Large intestine (tissue), 3 donors: ENCODE measurements around the gene SH2D3A. TPM values are rescaled to one million over a fixed set of nuclear protein-coding genes. Genes with fewer than 3 reads are reported as not detected.
"Not testable (repeated sequence)": the region's sequence is repeated elsewhere in the genome, so short reads cannot be mapped to it uniquely, and the experiment has no call there.

Experiments used
- DNase-seq, 2 donors: peaks; one replicate each; pipeline versions ENCODE4 v3.0.0 to v3.0.0-alpha.2; 2013
- H3K27ac ChIP-seq: one replicate; pipeline ENCODE4 v1.5.1; 2013; ENCODE audit warnings: low read length
- H3K27me3 ChIP-seq: 2 replicates; pipeline ENCODE4 v1.6.1; 2013; ENCODE audit warnings: low read length; ENCODE audit not compliant: control insufficient read depth, insufficient read depth
- H3K36me3 ChIP-seq: 2 replicates; pipeline ENCODE4 v1.6.1; 2013; ENCODE audit warnings: low read length; ENCODE audit not compliant: control insufficient read depth, insufficient read depth
- H3K4me1 ChIP-seq: one replicate; pipeline ENCODE4 v1.6.1; 2013; ENCODE audit warnings: low read length; ENCODE audit not compliant: control insufficient read depth, insufficient read depth
- H3K4me3 ChIP-seq: one replicate; pipeline ENCODE4 v1.5.1; 2013; ENCODE audit warnings: low read length
- H3K9me3 ChIP-seq: one replicate; pipeline ENCODE4 v1.6.1; 2013; ENCODE audit warnings: mild to moderate bottlenecking, low read depth, low read length, moderate library complexity; ENCODE audit not compliant: control insufficient read depth
- WGBS: methylation state at CpG from one replicate; pipeline ENCODE4 v1.1.5; 2013; ENCODE audit warnings: low lambda C conversion rate; ENCODE audit not compliant: insufficient coverage; 5-methylcytosine and 5-hydroxymethylcytosine counted together
- polyA plus RNA-seq: library from polyadenylated mRNA; unstranded; fragments of 120-200 nt; gene quantifications from one replicate; pipeline ENCODE4 v1.2.1, GENCODE V29; 2013

The SH2D3A gene
- polyA plus RNA-seq, 1 donor = 26.3 TPM

DNA sequence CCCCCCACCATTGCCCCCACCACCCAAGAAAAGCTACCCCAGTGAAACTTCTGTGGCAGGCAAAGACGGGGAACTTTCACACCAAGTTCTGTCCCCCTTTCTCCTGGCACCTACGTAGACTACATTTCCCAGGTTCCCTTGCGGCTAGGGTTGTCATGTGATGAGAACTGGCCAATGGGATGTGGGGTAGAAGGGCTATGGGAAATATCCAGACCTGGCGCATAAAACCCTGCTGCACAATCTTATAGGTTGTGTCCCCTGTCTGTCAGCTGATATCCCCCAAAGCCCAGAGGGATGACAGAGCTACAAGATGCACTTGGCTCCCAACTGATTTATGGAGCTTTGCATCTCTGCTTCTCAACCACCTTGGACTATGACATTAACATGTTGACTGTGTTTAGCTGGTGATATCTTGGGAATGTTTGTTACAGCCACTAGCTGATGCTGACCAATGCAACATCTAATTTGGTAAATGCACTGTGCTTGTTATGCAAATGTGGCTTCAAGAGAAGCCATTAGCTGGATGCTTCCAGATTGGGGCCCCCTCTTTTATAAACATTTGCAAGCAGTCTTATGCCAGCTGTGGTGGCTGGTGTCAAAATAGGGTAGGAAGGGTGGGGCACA is 6.1 kb downstream of the SH2D3A start:
- Histone ChIP-seq H3K27me3 (no peaks in the 10 kb centered on the region), H3K9me3 (no peaks in the 10 kb centered on the region), H3K36me3 (peaks cover 31% of the 10 kb centered on the region), H3K27ac (no peak overlapping the region), H3K4me3 (no peak overlapping the region), H3K4me1 (peaks cover 11% of the 10 kb centered on the region)
- DNase-seq = no peak
- WGBS = no CpG with 5 or more reads among the region's 4 CpGs

DNA sequence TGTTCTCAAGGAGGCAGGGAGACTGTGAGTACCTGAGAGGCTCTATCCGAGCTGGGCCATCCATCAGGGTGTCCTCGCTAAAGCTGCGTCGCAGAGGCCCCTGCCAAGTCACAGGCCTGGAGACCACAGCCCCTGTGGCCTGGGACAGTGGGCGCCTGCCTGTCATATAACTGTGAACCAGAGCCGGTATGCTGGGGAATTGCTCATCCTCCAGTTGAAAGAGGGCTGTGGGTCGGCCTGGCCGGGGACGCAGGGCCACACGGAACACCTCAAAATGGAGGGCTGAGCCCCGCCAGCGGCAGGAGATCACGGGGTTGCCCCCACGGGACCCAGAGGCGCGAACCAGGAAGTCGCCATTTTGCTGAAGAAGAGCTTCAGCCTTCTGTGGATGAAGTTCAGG is 6.6 kb downstream of the SH2D3A start:
- Histone ChIP-seq H3K27me3 (no peaks in the 10 kb centered on the region), H3K9me3 (no peaks in the 10 kb centered on the region), H3K4me3 (no peak overlapping the region), H3K36me3 (peaks cover 33% of the 10 kb centered on the region), H3K27ac (no peak overlapping the region), H3K4me1 (peaks cover 7% of the 10 kb centered on the region)
- WGBS = no CpG with 5 or more reads among the region's 17 CpGs
- DNase-seq = no peak

DNA sequence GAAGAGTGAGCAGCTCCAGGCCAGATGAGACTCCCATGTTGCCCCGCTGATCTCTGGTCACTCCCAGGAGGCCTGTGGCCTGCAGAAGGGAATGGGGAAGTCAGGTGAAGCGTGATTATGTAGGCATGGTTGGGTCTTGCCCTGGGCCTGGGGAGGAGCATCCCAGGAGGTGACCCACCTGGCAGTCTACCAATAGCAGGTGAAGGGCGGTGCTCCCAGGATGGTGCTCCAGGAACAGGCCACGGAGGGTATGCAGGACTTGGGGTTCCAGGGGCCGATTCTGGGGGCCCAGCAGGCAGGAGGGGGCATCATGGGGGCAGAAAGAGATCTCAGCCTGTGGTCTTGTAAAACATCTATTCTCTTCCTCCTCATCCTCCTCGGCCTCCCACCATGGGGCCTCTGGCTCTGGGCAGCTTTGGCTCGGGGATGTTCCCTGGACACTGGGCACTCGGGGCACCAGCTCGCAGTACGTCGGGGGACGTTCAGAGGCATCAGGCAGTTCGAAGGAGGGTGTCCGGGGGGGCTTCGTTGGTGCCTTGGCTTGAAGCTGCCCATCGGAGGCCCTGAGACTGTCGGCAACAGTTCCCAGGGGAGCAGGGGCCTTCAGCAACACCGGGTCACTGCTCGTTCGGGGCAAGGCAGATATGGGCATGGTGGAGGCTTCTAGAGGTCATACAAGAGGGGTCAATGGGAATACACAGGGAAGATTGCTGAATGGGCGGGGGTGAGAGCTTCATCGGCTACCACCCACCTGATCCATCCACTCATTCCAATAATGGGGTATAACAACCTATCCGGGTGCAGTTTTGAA is 12.4 kb downstream of the SH2D3A start:
- DNase-seq = no peak
- peaks cover 41% of the 10 kb centered on the region for H3K36me3 ChIP-seq
- peaks cover 14% of the 10 kb centered on the region for H3K4me1 ChIP-seq
- WGBS = no CpG with 5 or more reads among the region's 23 CpGs
- H3K9me3 ChIP-seq = no peaks in the 10 kb centered on the region
- no peak overlapping the region for H3K4me3 ChIP-seq
- no peak overlapping the region for H3K27ac ChIP-seq
- H3K27me3 ChIP-seq = no peaks in the 10 kb centered on the region

DNA sequence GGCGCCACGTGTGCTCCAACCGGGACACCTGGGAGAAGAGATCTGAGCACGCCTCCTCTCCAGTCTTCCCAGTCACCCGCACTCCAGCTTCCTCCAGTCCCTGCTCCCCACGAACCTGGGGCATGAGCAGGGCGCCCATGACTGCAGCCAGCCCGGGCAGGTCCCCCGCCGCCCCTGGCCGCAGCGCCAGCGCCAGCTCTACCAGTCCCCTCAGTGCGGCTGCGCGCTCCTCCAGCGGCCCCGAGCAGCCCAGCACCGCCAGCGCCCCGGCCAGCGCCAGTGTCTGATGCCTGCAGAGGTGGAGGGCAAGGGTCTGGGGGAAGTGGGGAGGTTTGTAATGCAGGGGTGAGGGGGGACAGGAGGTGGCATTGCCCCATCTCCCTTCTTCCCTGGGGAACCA is 13.1 kb downstream of the SH2D3A start:
- H3K36me3 ChIP-seq = peaks cover 41% of the 10 kb centered on the region
- no peak for DNase-seq
- WGBS = no CpG with 5 or more reads among the region's 22 CpGs
- H3K9me3 ChIP-seq = no peaks in the 10 kb centered on the region
- H3K27me3 ChIP-seq = no peaks in the 10 kb centered on the region
- peak overlapping the region; percentile 99 for H3K27ac ChIP-seq
- H3K4me3 ChIP-seq = no peak overlapping the region
- H3K4me1 ChIP-seq = peaks cover 14% of the 10 kb centered on the region

DNA sequence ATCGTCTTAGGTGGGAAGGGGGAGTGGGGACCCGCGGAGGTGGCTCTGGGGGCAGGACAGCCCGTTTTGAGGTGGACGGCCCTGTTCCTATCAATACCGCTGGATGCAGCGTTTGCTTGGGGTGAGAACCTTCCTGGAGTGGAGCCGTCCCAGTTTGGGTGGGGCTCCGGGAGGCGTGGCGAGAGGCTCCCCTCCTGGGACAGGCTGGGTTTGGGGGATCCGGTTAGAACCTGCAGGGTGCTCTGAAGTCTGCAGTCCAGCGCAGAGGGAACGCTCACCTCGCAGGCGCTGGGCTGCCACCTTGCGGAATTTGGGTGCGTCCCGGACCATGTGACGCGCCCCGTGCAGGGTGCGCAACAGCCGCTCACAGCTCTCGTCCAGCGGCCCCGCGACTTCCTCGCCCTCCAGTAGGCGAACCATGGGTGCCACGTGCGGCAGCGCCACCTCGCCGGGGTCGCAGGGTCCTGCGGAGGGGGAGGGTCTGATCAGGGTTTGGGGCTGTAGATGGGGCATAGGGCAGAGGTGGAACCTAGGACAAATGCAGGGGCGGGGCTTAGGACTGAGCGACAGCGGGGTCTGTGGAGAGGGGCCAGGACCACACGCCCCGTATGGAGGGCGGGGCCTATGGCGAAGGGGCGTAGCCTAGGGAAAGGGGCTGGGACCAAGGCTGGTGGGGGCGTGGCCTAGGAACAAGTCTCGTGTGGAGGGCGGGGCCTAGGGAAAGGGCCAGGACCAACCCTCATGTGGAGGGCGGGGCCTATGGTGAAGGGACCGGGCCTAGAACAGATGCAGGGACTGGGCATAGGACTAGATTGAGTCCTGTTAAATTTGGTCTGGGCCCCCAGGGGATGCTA is 13.8 kb downstream of the SH2D3A start:
- WGBS = no CpG with 5 or more reads among the region's 50 CpGs
- no peaks in the 10 kb centered on the region for H3K27me3 ChIP-seq
- peaks cover 14% of the 10 kb centered on the region for H3K4me1 ChIP-seq
- peak overlapping the region; percentile 59 for H3K4me3 ChIP-seq
- H3K36me3 ChIP-seq = peaks cover 40% of the 10 kb centered on the region
- DNase-seq = peak; percentile 96 to 98
- no peaks in the 10 kb centered on the region for H3K9me3 ChIP-seq
- peak overlapping the region; percentile 99 for H3K27ac ChIP-seq

DNA sequence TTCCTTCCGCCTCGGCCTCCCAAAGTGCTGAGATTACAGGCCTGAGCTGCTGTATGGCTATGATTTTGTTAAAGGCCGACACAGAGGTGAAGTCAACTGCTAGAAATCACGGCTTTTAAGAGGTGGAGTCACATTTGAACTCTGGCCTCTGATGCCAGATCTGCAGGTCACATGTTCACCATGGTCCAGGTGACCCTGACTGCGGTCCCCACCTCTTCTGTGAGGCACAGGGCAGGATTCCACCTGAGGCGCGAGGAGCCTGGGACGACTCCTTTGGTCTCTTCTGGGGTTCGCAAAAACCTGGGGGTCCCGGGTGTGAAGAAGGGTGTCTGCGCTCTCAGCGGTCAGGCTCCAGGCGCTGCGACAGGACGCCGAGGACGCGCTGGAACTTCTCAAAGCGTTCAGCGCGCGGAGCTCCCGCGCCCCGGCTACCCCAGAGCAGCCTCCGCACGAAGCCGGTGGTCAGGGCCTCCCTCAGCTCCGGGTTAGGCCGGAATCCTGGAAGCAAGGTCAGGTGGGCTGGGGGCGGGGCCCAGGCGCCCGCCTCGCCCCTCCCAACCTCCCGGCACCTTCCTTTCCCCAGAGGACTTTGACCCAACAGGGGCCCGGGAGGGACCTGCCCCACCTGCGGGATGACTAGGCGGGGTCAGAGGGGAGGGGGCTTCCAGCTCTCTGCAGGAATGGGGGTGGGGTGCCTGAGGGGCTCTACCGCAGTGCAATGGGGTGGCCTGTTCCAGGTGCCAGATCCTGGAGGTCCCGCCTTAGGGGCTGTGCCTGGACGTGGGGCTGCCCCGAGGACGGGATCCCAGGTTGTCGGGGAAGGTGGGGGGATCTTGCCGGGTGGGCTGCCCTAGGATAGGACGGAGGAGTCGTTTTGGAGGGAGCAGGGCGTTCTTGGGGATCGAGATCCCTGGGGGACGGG is 14.7 kb downstream of the SH2D3A start:
- H3K36me3 ChIP-seq = peaks cover 47% of the 10 kb centered on the region
- peak; percentile 91 to 96 for DNase-seq
- H3K9me3 ChIP-seq = no peaks in the 10 kb centered on the region
- H3K4me3 ChIP-seq = peak overlapping the region; percentile 59
- no CpG with 5 or more reads among the region's 50 CpGs for WGBS
- no peaks in the 10 kb centered on the region for H3K27me3 ChIP-seq
- peaks cover 18% of the 10 kb centered on the region for H3K4me1 ChIP-seq
- H3K27ac ChIP-seq = peak overlapping the region; percentile 99

DNA sequence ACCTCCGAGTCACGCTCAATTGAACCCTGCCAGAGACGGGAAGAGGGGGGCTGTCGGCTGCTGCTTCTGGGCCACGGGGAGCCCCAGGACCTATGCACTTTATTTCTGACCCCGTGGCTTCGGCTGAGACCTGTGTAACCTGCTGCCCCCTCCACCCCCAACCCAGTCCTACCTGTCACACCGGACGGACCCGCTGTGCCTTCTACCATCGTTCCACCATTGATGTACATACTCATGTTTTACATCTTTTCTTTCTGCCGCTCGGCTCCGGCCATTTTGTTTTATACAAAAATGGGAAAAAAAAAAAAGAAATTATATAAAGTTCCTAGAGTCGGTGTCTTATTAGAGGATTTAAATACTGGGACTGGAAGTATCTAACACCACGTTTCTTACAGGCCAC is 16.0 kb downstream of the SH2D3A start:
- Histone ChIP-seq H3K4me3 (no peak overlapping the region), H3K36me3 (peaks cover 61% of the 10 kb centered on the region), H3K4me1 (peaks cover 18% of the 10 kb centered on the region), H3K27me3 (no peaks in the 10 kb centered on the region), H3K27ac (peak overlapping the region; percentile 99), H3K9me3 (peaks cover under 1% of the 10 kb centered on the region)
- no CpG with 5 or more reads among the region's 16 CpGs for WGBS
- no peak for DNase-seq

DNA sequence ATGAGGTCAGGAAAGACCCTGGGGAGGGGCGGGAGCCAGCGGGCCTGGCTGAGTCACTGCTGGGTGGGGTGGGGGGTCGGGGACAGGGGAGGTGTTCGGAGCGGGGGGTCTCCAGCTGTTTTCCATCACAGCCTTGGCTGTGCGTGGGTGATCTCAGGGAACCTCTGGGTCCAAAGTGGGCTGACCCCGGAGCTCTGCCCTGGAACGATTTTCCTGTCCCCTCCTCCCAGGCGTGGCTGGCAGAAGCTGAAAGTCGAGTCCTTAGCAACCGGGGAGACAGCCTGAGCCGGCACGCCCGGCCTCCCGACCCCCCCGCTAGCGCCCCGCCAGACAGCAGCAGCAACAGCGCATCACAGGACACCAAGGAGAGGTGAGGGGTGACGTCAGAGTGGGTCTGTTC is 17.2 kb downstream of the SH2D3A start:
- peak in 1 of 2 donors; percentile 53 for DNase-seq
- no peaks in the 10 kb centered on the region for H3K27me3 ChIP-seq
- peaks cover 18% of the 10 kb centered on the region for H3K4me1 ChIP-seq
- H3K27ac ChIP-seq = peak overlapping the region; percentile 10
- no CpG with 5 or more reads among the region's 20 CpGs for WGBS
- H3K9me3 ChIP-seq = peaks cover 3% of the 10 kb centered on the region
- H3K36me3 ChIP-seq = peaks cover 60% of the 10 kb centered on the region
- H3K4me3 ChIP-seq = no peak overlapping the region

DNA sequence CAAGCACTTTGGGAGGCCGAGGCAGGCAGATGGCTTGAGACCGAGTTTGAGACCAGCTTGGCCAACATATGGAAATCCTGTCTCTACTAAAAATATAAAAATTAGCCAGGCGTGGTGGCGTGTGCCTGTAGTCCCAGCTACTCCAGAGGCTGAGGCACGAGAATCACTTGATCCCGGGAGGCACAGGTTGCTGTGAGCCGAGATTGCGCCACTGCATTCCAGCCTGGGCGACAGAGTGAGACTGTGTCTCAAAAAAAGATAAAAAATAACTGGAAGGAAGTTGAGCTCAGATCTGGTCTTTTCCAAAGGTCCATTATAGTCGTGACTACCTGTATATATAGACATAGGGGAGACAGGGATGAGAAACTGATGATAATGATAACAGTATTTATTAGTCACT is 18.7 kb downstream of the SH2D3A start:
- Histone ChIP-seq H3K36me3 (peaks cover 70% of the 10 kb centered on the region), H3K27ac (peak overlapping the region; percentile 67)
- 57% methylated on average over 1 of the region's 10 CpGs for WGBS

More for the DNA sequence above, 18.7 kb downstream of the SH2D3A start:
- H3K9me3 ChIP-seq, H3K27me3 ChIP-seq, DNase-seq, H3K4me3 ChIP-seq: not testable (repeated sequence)
- H3K4me1 ChIP-seq = peaks cover 23% of the 10 kb centered on the region
